Measurements from ENCODE around the gene CPA5.
"Not testable (repeated sequence)": the region's sequence is repeated elsewhere in the genome, so short reads cannot be mapped to it uniquely, and the experiment has no call there.

The CPA5 gene

DNA sequence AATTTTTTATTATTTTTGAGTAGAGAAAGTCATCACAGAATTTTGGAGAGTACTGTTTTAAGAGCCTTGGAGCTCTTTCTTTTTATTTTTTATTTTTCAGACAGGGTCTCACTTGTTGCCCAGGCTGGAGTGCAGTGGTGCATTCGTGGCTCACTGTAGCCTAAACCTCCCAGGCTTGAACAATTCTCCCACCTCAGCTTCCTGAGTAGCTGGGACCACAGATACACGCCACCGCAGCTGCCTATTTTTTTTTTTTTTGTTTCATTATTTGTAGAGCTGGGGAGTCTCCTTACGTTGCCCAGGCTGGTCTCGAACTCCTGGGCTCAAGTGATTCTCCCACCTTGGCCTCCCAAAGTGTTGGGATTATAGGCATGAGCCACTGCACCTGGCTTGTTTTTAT lies 41.1 kb upstream of the CPA5 start:
- Histone ChIP-seq H3K4me2 (no peak overlapping the region), H3K9me3 (no peaks in the 10 kb centered on the region), H3K4me1 (no peaks in the 10 kb centered on the region), H3K9ac (no peak overlapping the region), H3K27ac (no peak overlapping the region), H4K20me1 (no peaks in the 10 kb centered on the region), H3K4me3 (no peak overlapping the region), H3K36me3 (no peaks in the 10 kb centered on the region), H3K27me3 (no peaks in the 10 kb centered on the region)
- no peak for TF ChIP-seq Cebpa-rat (IDR thresholded peaks at IDR 0.05)

DNA sequence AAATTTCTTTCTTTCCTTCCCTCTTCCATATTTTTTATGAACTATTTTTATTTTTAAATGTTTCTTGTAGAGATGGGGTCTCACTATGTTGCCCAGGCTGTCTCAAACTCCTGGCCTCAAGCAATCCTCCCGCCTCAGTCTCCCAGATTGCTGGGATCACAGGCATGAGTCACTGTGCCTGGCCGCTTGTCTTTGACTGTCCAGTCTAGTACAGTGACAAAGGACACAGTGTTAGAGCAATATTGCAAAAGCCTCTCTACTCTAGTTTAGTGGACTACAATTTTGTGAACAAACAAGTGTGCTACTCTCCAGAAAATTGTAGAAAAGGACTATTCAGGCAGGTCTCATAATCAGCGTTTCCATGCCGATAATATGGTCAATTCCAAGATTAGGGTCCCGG lies 40.6 kb upstream of the CPA5 start:
- Histone ChIP-seq H3K27me3 (no peaks in the 10 kb centered on the region), H3K4me3 (no peak overlapping the region), H3K9me3 (no peaks in the 10 kb centered on the region), H3K27ac (no peak overlapping the region), H3K4me2 (no peak overlapping the region), H3K36me3 (no peaks in the 10 kb centered on the region), H3K9ac (no peak overlapping the region), H3K4me1 (no peaks in the 10 kb centered on the region), H4K20me1 (no peaks in the 10 kb centered on the region)
- no peak for TF ChIP-seq Cebpa-rat (IDR thresholded peaks at IDR 0.05)

DNA sequence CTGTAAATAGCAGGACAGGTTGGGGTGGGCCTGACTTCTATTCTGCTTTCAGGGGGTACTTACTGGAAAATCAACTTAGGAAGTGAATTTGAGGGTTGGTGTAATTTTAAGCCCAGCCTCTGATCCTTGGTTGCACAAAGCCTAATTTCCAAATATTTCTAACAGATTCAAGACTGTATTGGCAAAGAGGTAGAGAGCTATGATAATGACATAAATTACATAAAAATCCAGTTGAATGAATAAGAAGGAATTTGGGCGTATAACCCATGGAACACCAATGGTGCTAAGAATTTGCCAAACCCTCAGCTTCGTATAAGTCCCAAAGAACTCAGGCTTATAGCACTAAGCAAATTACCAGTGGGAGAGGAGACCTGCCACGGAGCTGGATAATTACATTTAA lies 39.7 kb upstream of the CPA5 start:
- Histone ChIP-seq H3K9ac (no peak overlapping the region), H3K4me2 (no peak overlapping the region), H3K9me3 (no peaks in the 10 kb centered on the region), H3K27ac (no peak overlapping the region), H3K27me3 (no peaks in the 10 kb centered on the region), H3K4me3 (no peak overlapping the region), H3K36me3 (no peaks in the 10 kb centered on the region), H4K20me1 (no peaks in the 10 kb centered on the region), H3K4me1 (no peaks in the 10 kb centered on the region)
- TF ChIP-seq Cebpa-rat (IDR thresholded peaks at IDR 0.05), result no peak

DNA sequence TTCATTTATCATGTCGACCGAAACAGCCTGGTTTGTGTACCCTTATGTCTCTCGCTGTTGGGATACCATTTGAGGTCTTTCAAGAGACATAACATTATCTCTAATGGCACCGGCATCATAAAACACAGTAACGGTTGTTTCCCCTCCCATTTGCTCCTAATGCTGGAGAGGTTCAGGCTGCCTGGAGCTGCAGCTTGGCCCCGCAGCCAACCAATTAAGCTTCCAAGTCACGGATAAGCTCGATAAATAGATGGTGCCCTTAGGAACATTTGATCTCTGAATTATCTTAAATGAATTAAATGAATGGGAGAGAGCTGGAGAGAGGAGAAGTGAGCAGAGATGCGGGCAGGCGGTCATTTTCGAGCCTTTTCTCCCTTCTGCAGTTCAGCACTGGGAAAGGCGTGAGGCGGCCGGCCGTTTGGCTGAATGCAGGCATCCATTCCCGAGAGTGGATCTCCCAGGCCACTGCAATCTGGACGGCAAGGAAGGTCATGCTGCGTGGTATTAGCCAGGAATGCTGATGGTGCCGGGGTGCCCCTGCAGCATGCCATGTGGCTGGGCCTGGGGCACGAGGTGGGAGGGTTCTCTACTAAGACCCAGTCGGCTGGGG lies 39.1 kb upstream of the CPA5 start:
- no peaks in the 10 kb centered on the region for H3K27me3 ChIP-seq
- no peaks in the 10 kb centered on the region for H3K36me3 ChIP-seq
- no peaks in the 10 kb centered on the region for H3K4me1 ChIP-seq
- H3K27ac ChIP-seq, result no peak overlapping the region
- H3K4me3 ChIP-seq, result no peak overlapping the region
- H3K9ac ChIP-seq, result no peak overlapping the region
- TF ChIP-seq Cebpa-rat (IDR thresholded peaks at IDR 0.05), result no peak
- no peak overlapping the region for H3K4me2 ChIP-seq
- no peaks in the 10 kb centered on the region for H4K20me1 ChIP-seq
- no peaks in the 10 kb centered on the region for H3K9me3 ChIP-seq

DNA sequence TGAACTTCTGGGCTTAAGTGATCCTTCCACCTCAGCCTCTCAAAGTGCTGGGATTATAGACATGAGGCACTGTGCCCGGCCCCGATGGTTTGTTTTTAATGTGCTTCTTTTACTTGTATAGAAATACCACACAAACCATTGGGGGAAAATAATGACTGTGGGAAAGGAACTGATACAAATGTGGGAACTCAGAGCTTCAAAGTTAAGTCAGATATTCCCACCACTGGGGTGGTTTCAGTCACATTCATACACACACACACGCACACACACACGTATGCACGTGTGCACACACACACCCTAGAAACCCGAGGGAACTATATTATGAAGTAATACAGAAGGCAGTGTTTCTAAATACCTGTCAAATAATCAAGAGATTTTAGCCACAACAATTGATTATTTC lies 34.6 kb upstream of the CPA5 start:
- Histone ChIP-seq H4K20me1 (no peaks in the 10 kb centered on the region), H3K36me3 (no peaks in the 10 kb centered on the region), H3K27me3 (no peaks in the 10 kb centered on the region), H3K9me3 (no peaks in the 10 kb centered on the region), H3K27ac (no peak overlapping the region), H3K4me2 (no peak overlapping the region), H3K4me3 (no peak overlapping the region), H3K4me1 (no peaks in the 10 kb centered on the region), H3K9ac (no peak overlapping the region)
- no peak for TF ChIP-seq Cebpa-rat (IDR thresholded peaks at IDR 0.05)

DNA sequence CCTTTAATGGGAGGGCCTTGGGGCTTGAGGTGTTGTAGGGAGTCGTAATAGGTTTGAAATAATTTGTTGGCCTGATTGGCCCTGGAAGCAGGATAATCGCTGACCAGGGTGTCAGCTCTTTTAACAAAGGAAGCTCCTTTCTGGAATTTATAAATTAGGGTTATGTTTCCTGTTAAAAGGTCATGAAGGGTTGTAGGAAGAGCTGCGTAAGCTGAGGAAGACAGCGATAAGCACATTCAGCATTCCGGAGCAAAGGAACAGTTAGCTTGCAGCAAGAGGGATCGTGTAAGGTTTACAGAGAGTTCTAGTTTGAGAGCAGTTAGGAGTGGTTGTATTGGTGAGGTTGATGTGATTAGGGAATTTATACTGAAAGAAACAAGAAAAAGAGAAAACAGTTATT lies 30.3 kb upstream of the CPA5 start:
- no peak for TF ChIP-seq Cebpa-rat (IDR thresholded peaks at IDR 0.05)
- no peak overlapping the region for H3K27ac ChIP-seq
- no peak overlapping the region for H3K9ac ChIP-seq
- H3K4me1 ChIP-seq, result no peaks in the 10 kb centered on the region
- H3K4me3 ChIP-seq, result no peak overlapping the region
- no peaks in the 10 kb centered on the region for H3K36me3 ChIP-seq
- H4K20me1 ChIP-seq, result no peaks in the 10 kb centered on the region
- H3K4me2 ChIP-seq, result no peak overlapping the region
- H3K27me3 ChIP-seq, result no peaks in the 10 kb centered on the region
- H3K9me3 ChIP-seq, result no peaks in the 10 kb centered on the region

DNA sequence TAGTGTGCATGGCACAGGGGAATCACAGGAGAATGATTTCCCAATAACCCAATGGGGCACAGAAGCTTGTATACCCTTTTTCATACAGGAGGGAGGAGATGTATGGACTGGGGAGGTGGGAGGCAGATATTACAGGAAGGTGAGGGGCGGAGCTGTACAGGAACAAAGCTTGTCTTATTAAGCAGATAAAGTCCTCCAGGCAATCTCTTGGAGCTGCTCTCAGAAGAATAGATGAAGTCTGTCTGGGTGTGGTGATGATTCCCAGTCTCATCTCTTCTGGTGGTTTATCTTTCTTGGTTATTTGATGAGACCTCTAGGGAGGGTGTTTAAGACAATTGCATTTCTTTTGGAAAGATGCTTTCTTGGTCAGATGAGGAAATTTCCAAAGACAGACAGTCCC lies 25.1 kb upstream of the CPA5 start:
- Histone ChIP-seq H4K20me1 (no peaks in the 10 kb centered on the region), H3K9ac (no peak overlapping the region), H3K36me3 (no peaks in the 10 kb centered on the region), H3K4me2 (no peak overlapping the region), H3K4me3 (no peak overlapping the region), H3K27me3 (no peaks in the 10 kb centered on the region), H3K27ac (no peak overlapping the region), H3K4me1 (no peaks in the 10 kb centered on the region), H3K9me3 (no peaks in the 10 kb centered on the region)
- no peak for TF ChIP-seq Cebpa-rat (IDR thresholded peaks at IDR 0.05)

DNA sequence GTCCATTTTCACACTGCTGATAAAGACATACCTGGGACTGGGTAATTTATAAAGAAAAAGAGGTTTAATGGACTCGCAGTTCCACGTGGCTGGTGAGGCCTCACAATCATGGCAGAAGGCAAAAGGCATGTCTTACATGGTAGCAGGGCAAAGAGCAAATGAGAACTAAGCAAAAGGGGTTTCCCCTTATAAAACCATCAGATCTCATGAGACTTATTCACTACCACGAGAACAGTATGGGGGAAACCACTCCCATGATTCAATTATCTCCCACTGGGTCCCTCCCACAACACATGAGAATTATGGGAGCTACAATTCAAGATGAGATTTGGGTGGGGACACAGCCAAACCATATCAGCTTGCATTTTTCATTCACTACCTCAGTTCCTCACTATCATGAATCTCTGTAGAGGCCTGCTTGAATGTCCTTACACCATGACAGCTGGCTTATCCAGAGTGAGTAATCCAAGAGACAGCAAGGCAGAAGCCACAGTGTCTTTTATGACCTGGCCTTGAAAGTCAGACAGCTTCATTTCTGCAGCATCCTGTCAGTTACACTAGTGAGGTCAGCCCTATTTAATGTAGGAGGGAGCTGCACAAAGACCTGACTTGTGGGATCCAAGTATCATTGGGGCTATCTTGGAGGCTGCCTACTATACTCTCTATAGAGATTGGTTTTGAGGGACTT lies 22.9 kb upstream of the CPA5 start:
- not testable (repeated sequence) for H3K9ac ChIP-seq, H3K27ac ChIP-seq, H3K36me3 ChIP-seq, H3K9me3 ChIP-seq, H3K4me2 ChIP-seq, H3K4me3 ChIP-seq, H4K20me1 ChIP-seq, H3K27me3 ChIP-seq, H3K4me1 ChIP-seq

DNA sequence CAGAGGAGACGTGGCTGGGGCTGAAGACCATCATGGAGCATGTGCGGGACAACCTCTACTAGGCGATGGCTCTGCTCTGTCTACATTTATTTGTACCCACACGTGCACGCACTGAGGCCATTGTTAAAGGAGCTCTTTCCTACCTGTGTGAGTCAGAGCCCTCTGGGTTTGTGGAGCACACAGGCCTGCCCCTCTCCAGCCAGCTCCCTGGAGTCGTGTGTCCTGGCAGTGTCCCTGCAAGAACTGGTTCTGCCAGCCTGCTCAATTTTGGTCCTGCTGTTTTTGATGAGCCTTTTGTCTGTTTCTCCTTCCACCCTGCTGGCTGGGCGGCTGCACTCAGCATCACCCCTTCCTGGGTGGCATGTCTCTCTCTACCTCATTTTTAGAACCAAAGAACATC lies 22.0 kb upstream of the CPA5 start:
- Histone ChIP-seq H3K36me3 (no peaks in the 10 kb centered on the region), H3K27ac (no peak overlapping the region), H3K9me3 (no peaks in the 10 kb centered on the region), H3K4me3 (no peak overlapping the region), H3K27me3 (no peaks in the 10 kb centered on the region), H4K20me1 (no peaks in the 10 kb centered on the region), H3K4me2 (no peak overlapping the region), H3K9ac (no peak overlapping the region), H3K4me1 (no peaks in the 10 kb centered on the region)
- TF ChIP-seq Cebpa-rat (IDR thresholded peaks at IDR 0.05), result no peak

DNA sequence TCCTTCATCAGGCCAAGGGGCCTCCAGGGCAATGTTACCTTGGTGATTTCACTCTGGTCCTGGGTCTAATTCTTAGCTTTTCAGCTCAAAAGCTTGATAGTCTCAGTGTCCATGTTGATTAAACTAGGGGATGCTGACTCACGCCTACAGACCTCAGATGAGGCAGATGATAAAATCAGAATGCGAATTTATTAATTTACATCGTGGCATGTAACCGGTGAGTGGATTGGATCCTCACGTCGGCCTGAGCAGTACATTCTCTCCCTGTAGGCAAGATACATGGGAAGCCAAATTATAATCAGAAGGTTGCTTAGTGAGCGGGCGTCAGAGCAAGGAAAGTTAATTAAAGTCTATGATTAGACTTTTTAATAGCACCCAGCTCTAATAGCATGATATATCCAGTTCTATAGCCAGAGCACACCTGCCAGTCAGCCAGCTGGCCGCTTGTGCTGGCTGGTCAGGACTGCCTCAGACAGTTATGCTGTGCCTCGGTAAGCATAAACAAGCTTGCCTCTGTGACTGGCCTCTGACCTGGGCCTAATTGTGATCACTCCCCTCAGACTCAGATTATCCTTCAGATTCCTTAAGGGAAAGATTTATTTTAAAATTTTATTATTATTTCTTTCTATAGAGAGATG lies 20.2 kb upstream of the CPA5 start:
- Histone ChIP-seq H3K27me3 (no peaks in the 10 kb centered on the region), H3K4me2 (no peak overlapping the region), H3K4me1 (no peaks in the 10 kb centered on the region), H3K4me3 (no peak overlapping the region), H3K36me3 (no peaks in the 10 kb centered on the region), H3K27ac (no peak overlapping the region), H3K9ac (no peak overlapping the region), H4K20me1 (no peaks in the 10 kb centered on the region), H3K9me3 (no peaks in the 10 kb centered on the region)
- no peak for TF ChIP-seq Cebpa-rat (IDR thresholded peaks at IDR 0.05)
